IPS-15b (cell line): Measurements from ENCODE around the gene ASIP.

Experiments used
- H3K27me3 ChIP-seq: one replicate; pipeline ENCODE4 v1.6.1; 2013; ENCODE audit warnings: low read length; ENCODE audit not compliant: control insufficient read depth, insufficient read depth
- H3K36me3 ChIP-seq: one replicate; pipeline ENCODE4 v1.6.1; 2013; ENCODE audit warnings: low read length; ENCODE audit not compliant: control insufficient read depth, insufficient read depth
- H3K4me1 ChIP-seq: one replicate; pipeline ENCODE4 v1.6.1; 2013; ENCODE audit warnings: mild to moderate bottlenecking, low read length; ENCODE audit not compliant: control insufficient read depth, insufficient read depth
- H3K4me3 ChIP-seq: one replicate; pipeline ENCODE4 v1.5.1; 2013; ENCODE audit warnings: low read depth, low read length
- H3K9ac ChIP-seq: one replicate; pipeline ENCODE4 v1.6.1; 2013; ENCODE audit warnings: low read depth, mild to moderate bottlenecking, low read length
- H3K9me3 ChIP-seq: one replicate; pipeline ENCODE4 v1.6.1; 2013; ENCODE audit warnings: mild to moderate bottlenecking, low read length; ENCODE audit not compliant: control insufficient read depth, insufficient read depth

Gene ASIP

DNA sequence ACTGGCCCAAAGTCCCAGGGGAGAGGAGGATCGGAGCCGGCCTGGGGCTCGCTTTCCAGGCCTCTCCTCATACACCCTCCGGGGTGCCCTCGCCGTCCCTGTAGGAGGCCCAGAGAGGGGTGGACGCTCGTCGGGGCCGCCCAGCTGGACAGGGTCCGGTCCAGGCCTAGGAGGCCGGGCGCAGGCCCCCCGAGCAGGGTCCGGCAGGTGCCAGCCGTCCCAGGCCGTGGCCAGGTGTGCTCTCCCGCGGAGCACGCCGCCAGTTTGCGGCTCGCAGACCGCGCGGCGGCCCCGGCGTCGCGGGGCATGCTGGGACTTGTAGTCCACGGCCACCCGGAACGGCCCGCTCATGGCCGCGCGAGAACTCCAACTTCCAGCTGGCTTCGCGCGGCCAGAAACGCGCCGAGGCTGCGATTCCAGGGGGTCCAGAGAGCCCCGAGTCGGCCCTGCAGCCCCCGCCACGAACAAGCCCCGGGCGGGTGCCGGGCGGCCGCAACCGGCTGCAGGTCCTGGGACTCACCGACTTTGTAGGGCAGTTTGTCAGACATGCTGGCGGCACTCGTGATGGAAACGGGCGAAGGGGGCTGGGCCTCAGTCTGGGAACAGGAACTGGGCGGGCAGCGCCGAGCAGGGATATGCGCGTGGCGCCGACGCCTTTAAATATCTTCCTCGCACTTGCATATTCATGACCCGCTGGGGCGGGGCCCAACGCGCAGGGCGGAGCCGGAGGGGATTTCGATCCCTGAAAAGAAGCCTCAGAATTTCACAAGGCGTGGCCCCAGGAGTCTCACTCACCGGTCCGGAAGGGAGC is 61.7 kb downstream of the ASIP start, which contains the start of gene AHCY:
Gene AHCY, minus strand, starts transcription at position 633 of the 811 bp plus-strand sequence. Its CDS starts 85 bp downstream, at position 548.
- Histone ChIP-seq H3K4me1 (peaks cover 13% of the 10 kb centered on the region), H3K36me3 (peaks cover 6% of the 10 kb centered on the region), H3K4me3 (peak within 1 kb of the TSS; percentile 67), H3K9ac (peak within 1 kb of the TSS; percentile 94), H3K9me3 (no peaks in the 10 kb centered on the region), H3K27me3 (no peaks in the 10 kb centered on the region)

DNA sequence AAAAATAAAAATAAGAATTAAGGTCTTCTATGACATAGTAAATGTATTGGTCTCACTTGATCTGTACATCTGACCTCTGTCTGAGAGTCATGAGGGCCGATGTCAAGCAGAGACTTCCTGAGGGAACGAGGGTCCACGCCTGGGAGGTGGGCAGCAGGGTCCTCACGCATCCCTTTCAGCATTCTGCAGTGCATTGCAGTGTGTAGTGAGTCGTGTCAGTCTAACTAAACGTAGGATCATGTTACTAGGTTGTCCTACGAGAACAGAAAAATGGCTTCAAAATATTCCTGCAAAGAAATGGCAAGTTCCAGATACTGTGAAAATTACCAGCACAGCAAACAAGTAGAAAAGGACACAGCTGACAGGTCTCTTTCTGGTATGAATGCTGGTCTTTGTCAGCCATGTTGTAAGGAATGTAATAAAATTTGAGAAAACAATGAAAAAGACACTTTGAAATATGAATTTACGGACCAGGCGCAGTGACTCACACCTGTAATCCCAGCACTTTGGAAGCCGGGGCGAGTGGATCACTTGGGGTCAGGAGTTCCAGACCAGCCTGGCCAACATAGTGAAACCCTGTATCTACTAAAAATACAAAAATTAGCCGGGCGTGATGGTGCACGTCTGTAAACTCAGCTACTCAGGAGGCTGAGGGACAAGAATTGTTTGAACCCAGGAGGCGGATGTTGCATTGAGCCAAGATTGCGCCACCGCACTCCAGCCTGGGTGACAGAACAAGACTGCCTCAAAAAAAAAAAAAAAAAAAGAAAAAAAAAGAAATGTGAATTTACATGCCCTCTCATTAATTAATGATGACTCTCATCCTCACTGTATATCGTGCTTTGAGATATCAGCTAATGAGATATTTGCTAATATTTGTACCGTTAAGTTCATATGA is 64.4 kb downstream of the ASIP start:
- H3K9ac ChIP-seq, result no peak overlapping the region
- peaks cover 2% of the 10 kb centered on the region for H3K36me3 ChIP-seq
- H3K9me3 ChIP-seq, result no peaks in the 10 kb centered on the region
- no peak overlapping the region for H3K4me3 ChIP-seq
- H3K27me3 ChIP-seq, result no peaks in the 10 kb centered on the region
- H3K4me1 ChIP-seq, result peaks cover 10% of the 10 kb centered on the region

DNA sequence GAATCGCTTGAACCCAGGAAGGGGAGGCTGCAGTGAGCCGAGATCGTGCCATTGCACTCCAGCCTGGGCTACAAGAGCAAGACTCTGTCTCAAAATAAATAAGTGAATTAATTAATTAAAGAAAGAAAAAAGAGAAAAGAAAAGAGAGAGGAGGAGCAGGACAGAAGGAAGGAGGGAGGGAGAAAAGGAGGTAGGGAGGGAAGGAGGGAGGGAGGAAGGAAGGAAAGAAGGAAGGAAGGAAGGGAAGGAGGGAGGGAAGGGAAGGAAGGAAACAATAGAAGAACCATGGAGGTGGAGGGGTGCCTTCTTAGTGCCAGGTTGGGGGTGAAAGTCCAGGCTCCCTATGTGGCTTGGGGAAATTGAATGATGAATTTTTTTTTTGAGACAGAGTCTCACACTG is 68.5 kb downstream of the ASIP start:
- H3K36me3 ChIP-seq, result no peaks in the 10 kb centered on the region
- H3K9me3 ChIP-seq, result no peaks in the 10 kb centered on the region
- no peaks in the 10 kb centered on the region for H3K4me1 ChIP-seq
- peaks cover 8% of the 10 kb centered on the region for H3K27me3 ChIP-seq
- H3K9ac ChIP-seq, result no peak overlapping the region
- no peak overlapping the region for H3K4me3 ChIP-seq

DNA sequence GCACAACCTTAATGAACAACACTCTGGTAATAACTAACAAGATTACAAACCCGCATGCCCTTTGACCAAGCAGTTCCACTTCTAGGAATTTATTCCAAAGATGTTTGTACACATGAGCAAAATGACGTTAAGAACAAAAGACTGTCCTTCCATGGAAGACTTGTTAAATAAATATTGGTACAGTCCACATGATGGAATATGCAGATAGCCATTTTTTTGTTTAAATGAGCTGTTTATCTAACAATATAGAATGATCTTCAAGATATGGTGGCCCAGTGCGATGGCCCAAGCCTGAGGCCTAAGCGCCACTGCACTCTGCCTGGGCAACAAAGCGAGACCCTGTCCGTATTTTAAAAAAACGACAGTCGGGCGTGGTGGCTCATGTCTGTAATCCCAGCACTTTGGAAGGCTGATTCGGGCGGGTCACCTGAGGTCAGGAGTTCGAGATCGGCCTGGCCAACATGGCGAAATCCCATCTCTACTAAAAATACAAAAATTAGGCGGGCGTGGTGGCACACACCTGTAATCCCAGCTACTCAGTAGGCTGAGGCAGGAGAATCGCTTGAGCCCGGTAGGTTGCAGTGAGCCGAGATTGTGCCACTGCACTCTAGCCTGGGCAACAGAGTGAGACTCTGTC is 69.4 kb downstream of the ASIP start:
- Histone ChIP-seq H3K4me3 (no peak overlapping the region), H3K36me3 (no peaks in the 10 kb centered on the region)

DNA sequence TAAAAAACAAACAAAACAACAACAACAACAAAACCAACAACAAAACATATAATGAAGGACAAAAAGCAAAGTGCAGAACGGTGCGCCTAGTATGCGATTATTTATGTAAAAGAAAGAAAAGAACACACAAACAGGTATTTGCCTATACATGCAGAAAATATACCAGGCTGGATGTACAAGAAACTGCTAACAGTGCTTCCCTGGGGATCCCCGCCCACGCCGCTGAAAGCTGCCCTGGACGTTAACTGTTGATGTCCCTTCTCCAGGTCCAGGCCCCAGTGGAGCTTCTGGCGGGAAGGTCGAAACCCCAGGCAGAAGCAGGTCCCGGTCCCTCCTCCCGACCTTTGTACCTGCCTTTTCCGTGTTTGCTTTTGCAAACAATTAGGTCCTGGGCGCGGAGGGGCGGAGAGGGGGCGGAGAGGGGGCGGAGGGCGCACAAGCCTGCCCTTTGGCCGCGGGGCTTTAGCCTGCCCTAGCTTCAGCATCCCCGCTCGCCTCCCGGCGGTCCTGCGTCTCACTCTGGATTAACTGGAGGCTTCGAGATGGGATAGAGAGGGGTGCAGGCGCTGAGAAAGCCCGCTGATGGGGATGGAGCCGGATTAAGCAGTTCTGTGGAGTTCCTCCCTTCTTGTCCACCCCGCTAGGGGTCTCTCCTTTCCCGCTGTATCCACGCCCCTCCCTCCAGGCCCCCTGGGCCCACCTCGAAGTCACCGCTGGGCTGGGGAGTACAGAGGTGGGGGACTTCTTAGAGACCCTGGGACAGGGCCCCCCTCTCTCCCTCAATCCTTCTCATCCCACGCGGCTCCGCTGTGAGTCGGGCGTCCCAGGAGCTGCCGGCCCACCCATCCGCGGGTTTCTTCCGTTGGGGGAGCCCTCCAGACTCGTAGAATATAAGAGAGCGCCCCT is 70.1 kb downstream of the ASIP start:
- Histone ChIP-seq H3K4me1 (no peaks in the 10 kb centered on the region), H3K27me3 (peaks cover 8% of the 10 kb centered on the region), H3K4me3 (peak overlapping the region; percentile 57), H3K36me3 (no peaks in the 10 kb centered on the region), H3K9me3 (no peaks in the 10 kb centered on the region), H3K9ac (no peak overlapping the region)

More for the DNA sequence above, 69.4 kb downstream of the ASIP start:
- Histone ChIP-seq H3K4me1 (no peaks in the 10 kb centered on the region), H3K9ac (no peak overlapping the region), H3K27me3 (peaks cover 8% of the 10 kb centered on the region), H3K9me3 (no peaks in the 10 kb centered on the region)

DNA sequence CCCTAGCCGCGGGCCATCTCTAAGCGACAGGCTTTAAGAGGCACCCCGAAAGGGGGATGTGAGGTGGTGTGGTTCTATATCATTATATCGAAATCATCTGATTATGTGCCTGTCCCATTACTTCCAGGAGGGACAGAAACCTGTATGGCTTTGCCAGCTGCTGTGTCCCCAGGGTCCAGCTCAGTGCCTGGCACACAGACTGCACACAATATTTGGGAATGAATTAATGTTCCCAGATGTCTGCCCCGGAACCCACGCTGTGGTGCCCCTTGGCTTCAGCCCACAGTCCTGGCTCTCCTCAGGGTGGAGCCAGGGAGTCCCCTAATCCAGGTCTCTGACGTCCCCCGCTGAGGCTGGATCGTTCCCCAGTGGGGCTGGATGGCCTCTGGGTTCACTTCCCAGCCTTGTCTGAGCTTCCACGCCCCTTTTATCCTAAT is 70.8 kb downstream of the ASIP start:
- no peaks in the 10 kb centered on the region for H3K9me3 ChIP-seq
- peaks cover 8% of the 10 kb centered on the region for H3K27me3 ChIP-seq
- no peaks in the 10 kb centered on the region for H3K4me1 ChIP-seq
- peak overlapping the region; percentile 57 for H3K4me3 ChIP-seq
- H3K9ac ChIP-seq, result no peak overlapping the region
- no peaks in the 10 kb centered on the region for H3K36me3 ChIP-seq

DNA sequence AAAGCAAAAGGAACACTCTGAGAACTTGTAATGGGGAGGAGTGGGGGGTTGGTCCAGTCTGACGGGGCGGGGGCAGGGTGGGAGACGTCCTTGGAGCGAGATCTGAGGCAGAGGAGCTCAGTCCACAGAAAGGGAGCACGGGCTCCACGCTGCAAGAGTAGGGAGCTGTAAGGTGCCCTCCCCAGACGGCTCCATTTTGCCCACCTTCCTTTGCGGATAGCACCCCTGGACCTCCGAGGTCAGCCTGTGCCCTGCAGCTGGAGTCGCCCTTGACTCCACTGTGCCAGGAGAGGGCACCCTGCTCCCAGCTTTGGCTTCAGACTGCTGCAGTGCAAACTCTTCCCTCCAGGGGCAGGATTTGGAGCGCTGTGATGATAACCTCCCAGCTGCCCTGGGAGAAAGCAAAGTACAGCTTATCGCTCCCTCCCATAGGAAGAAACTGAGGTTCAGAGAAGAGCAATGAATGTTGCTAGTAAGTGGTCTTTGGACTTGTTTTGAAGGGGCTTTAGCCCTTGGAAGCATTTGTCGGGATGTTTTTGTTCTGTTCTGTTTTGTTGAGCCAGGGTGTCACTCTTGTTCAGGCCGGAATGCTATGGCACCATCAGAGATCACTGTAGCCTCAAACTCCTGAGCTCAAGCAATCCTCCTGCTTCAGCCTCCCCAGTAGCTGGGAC is 71.5 kb downstream of the ASIP start:
- Histone ChIP-seq H3K9me3 (no peaks in the 10 kb centered on the region), H3K9ac (no peak overlapping the region), H3K4me1 (no peaks in the 10 kb centered on the region), H3K4me3 (peak overlapping the region; percentile 57), H3K27me3 (peaks cover 8% of the 10 kb centered on the region), H3K36me3 (no peaks in the 10 kb centered on the region)

DNA sequence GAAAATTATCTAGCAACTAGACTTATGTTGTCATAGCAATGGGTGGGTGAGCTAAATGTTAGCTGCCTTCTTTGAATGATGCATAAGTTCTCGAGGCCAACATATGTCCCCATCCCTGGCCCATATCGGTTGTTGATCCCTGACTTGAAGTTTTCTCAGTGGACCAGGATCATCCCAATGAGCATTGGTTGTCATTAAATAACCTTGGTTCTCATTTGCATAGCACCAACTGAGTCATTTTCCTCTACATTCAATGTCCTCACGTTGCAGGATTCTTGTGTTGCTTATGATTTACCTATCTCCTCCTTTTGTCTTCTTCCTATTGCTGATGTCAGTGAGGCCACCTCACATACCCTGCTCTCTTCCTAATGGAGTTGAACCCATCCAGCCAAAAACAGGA is 74.0 kb downstream of the ASIP start:
- H3K4me3 ChIP-seq, result no peak overlapping the region
- H3K9me3 ChIP-seq, result no peaks in the 10 kb centered on the region
- H3K27me3 ChIP-seq, result peaks cover 8% of the 10 kb centered on the region
- peaks cover 8% of the 10 kb centered on the region for H3K4me1 ChIP-seq
- H3K9ac ChIP-seq, result no peak overlapping the region
- no peaks in the 10 kb centered on the region for H3K36me3 ChIP-seq

DNA sequence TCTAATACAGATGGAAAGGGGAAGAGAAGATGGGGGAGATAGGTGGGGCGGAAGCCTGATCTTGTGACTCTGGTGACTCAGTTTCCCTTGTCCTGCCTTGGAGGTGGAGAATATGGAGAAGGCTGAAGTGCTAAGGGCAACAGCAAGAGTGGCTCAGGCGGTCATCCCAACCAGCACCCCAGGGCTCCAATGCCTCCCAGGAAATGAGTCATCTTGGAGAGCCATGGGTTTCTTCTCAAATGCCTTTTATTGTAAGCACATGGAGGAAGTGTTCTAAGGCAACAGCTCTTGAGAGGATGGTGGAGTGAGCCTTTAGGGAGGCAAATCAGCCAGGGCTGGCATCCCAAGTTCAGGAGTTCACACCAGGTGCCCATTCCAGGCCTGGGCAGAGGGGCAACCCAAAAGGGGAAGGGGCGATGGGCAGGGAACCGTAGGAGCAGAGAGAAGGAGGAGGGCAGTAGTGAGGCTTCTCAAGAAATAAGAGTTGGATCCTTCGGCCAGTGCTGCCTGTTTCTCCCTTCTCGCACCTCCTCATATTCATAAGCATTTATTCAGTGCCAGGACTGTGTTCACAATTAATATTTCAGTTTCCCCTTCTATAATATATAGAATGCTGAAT is 75.1 kb downstream of the ASIP start:
- H3K36me3 ChIP-seq, result no peaks in the 10 kb centered on the region
- H3K4me3 ChIP-seq, result no peak overlapping the region
- peaks cover 8% of the 10 kb centered on the region for H3K27me3 ChIP-seq
- H3K4me1 ChIP-seq, result peaks cover 8% of the 10 kb centered on the region
- no peaks in the 10 kb centered on the region for H3K9me3 ChIP-seq
- H3K9ac ChIP-seq, result no peak overlapping the region
